ENCODE data around the gene MOGAT2. TPM values are rescaled to one million over a fixed set of nuclear protein-coding genes. Genes with fewer than 3 reads are reported as not detected.
"Not testable (repeated sequence)": the region's sequence is repeated elsewhere in the genome, so short reads cannot be mapped to it uniquely, and the experiment has no call there.

The MOGAT2 gene
- total RNA-seq, result not detected
- 10 to 100 TPM in 1 of 2 donors, under 1 TPM in 1; 0.15 to 13.4 TPM for polyA plus RNA-seq
- long read RNA-seq, donor 1, result 0 reads
- long read RNA-seq, donor 2, result 0 reads

- WGBS, 2 donors, result 65% methylated on average over 13 of the region's 13 CpGs
- Histone ChIP-seq H3K27me3 (ENCODE audit: control insufficient read depth in 1 of 2, insufficient read depth in 2 of 2, low read length in 1 of 2) (no peaks in the 10 kb centered on the region), H3K4me1 (ENCODE audit: control insufficient read depth in 1 of 2, insufficient read depth in 2 of 2, low read length in 2 of 2) (no peaks in the 10 kb centered on the region), H3K36me3 (ENCODE audit: control insufficient read depth in 1 of 2, insufficient read depth in 2 of 2, low read length in 1 of 2) (no peaks in the 10 kb centered on the region), H3K27ac (ENCODE audit: low read depth in 1 of 2, low read length in 2 of 2) (no peak within 1 kb of the TSS), H3K9me3 (ENCODE audit: control insufficient read depth, low read length) (no peaks in the 10 kb centered on the region), H3K4me3 (ENCODE audit: low read length in 2 of 2) (no peak within 1 kb of the TSS)
- DNase-seq, result no peak
- no peak for ATAC-seq (ENCODE audit: low FRiP score)
- intact Hi-C loops (cut with DNase I), result no loop called here
Measured at GRCh38 chr11:75717608-75718418, at the start of gene MOGAT2. MOGAT2 (plus strand) TSS chr11:75717838; CDS start chr11:75717889, 51 bp downstream.

- Histone ChIP-seq H3K36me3 (ENCODE audit: control insufficient read depth in 1 of 2, insufficient read depth in 2 of 2, low read length in 1 of 2) (no peaks in the 10 kb centered on the region), H3K4me3 (ENCODE audit: low read length in 2 of 2) (peak within 1 kb of the TSS; percentile 73 to 84), H3K27ac (ENCODE audit: low read depth in 1 of 2, low read length in 2 of 2) (peak within 1 kb of the TSS in 1 of 2 donors; percentile 12), H3K4me1 (ENCODE audit: control insufficient read depth in 1 of 2, insufficient read depth in 2 of 2, low read length in 2 of 2) (no peaks in the 10 kb centered on the region), H3K27me3 (ENCODE audit: control insufficient read depth in 1 of 2, insufficient read depth in 2 of 2, low read length in 1 of 2) (no peaks in the 10 kb centered on the region), H3K9me3 (ENCODE audit: control insufficient read depth, low read length) (no peaks in the 10 kb centered on the region)
- intact Hi-C loops (cut with DNase I), result loop anchor here (5.0 kb wide), 3 partner anchors 66 to 86 kb away; no protein-coding TSS in a partner anchor
- DNase-seq, result peak; percentile 56 to 80
- 1 to 2% methylated on average over 57 to 72 of the region's 72 CpGs for WGBS, 2 donors
- peak; percentile 44 for ATAC-seq (ENCODE audit: low FRiP score)
Measured at GRCh38 chr11:75668451-75669297, 49.0 kb upstream of the MOGAT2 start, which contains the start of gene MAP6. MAP6 (minus strand) TSS chr11:75669038; CDS start chr11:75668369, 669 bp downstream.

- intact Hi-C loops (cut with DNase I), result no loop called here
- no peak for ATAC-seq (ENCODE audit: low FRiP score)
- H3K36me3 ChIP-seq (ENCODE audit: control insufficient read depth in 1 of 2, insufficient read depth in 2 of 2, low read length in 1 of 2), result no peaks in the 10 kb centered on the region
- no peaks in the 10 kb centered on the region for H3K4me1 ChIP-seq (ENCODE audit: control insufficient read depth in 1 of 2, insufficient read depth in 2 of 2, low read length in 2 of 2)
- no peak overlapping the region for H3K4me3 ChIP-seq (ENCODE audit: low read length in 2 of 2)
- H3K27me3 ChIP-seq (ENCODE audit: control insufficient read depth in 1 of 2, insufficient read depth in 2 of 2, low read length in 1 of 2), result no peaks in the 10 kb centered on the region
- H3K27ac ChIP-seq (ENCODE audit: low read depth in 1 of 2, low read length in 2 of 2), result no peak overlapping the region
- DNase-seq, result no peak
- WGBS, 2 donors, result 91 to 92% methylated on average over 4 of the region's 4 CpGs
- no peaks in the 10 kb centered on the region for H3K9me3 ChIP-seq (ENCODE audit: control insufficient read depth, low read length)
Measured at GRCh38 chr11:75673977-75674582, 43.6 kb upstream of the MOGAT2 start.

DNA sequence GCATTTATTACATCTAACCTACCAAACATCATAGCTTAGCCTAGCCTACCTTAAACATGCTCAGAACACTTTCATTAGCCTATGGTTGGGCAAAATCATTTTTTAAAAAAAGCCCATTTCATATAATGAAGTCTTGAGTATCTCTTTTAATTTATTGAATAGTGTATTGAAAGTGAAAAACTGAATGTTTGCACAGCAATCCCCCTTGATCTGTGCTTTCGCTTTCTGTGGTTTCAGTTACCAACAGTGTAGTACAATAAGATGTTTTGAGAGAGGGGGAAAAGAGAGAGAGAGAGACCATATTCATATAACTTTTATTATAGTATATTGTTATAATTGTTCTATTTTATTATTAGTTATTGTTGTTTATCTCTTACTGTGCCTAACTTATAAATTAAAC lies 40.4 kb upstream of the MOGAT2 start:
- Histone ChIP-seq H3K27me3 (ENCODE audit: control insufficient read depth in 1 of 2, insufficient read depth in 2 of 2, low read length in 1 of 2) (no peaks in the 10 kb centered on the region), H3K36me3 (ENCODE audit: control insufficient read depth in 1 of 2, insufficient read depth in 2 of 2, low read length in 1 of 2) (no peaks in the 10 kb centered on the region), H3K4me1 (ENCODE audit: control insufficient read depth in 1 of 2, insufficient read depth in 2 of 2, low read length in 2 of 2) (no peaks in the 10 kb centered on the region), H3K27ac (ENCODE audit: low read depth in 1 of 2, low read length in 2 of 2) (no peak overlapping the region), H3K9me3 (ENCODE audit: control insufficient read depth, low read length) (no peaks in the 10 kb centered on the region), H3K4me3 (ENCODE audit: low read length in 2 of 2) (no peak overlapping the region)
- 92 to 93% methylated on average over 1 of the region's 1 CpG for WGBS, 2 donors
- DNase-seq (no peak), ATAC-seq (ENCODE audit: low FRiP score) (no peak)
- intact Hi-C loops (cut with DNase I), result no loop called here

DNA sequence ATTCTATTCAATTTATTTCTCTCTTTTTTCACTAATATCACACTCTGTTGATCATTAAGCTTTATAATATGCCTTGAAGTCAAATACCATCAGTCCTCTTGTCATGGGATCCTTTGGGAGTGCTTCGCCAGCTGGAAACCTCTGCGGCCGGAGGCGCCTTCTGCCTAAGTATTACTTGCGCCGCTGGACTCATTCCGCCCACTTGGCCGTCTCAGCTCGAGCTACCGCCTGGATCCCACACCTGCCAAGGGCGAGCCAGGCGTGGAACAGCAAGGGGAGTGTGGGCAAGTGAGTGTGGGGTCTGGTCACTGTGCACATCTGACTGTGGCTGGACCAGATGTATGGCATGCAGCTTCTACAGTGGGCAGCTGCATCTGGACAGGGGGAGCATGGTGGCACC lies 39.7 kb upstream of the MOGAT2 start:
- 75 to 78% methylated on average over 12 of the region's 12 CpGs for WGBS, 2 donors
- H3K4me3 ChIP-seq (ENCODE audit: low read length in 2 of 2), result no peak overlapping the region
- intact Hi-C loops (cut with DNase I), result no loop called here
- H3K27ac ChIP-seq (ENCODE audit: low read depth in 1 of 2, low read length in 2 of 2), result no peak overlapping the region
- DNase-seq (no peak), ATAC-seq (ENCODE audit: low FRiP score) (no peak)
- H3K9me3 ChIP-seq (ENCODE audit: control insufficient read depth, low read length), result no peaks in the 10 kb centered on the region
- H3K36me3 ChIP-seq (ENCODE audit: control insufficient read depth in 1 of 2, insufficient read depth in 2 of 2, low read length in 1 of 2), result no peaks in the 10 kb centered on the region
- no peaks in the 10 kb centered on the region for H3K27me3 ChIP-seq (ENCODE audit: control insufficient read depth in 1 of 2, insufficient read depth in 2 of 2, low read length in 1 of 2)
- no peaks in the 10 kb centered on the region for H3K4me1 ChIP-seq (ENCODE audit: control insufficient read depth in 1 of 2, insufficient read depth in 2 of 2, low read length in 2 of 2)

GRCh38 chr11:75678620-75679259 lies 38.9 kb upstream of the MOGAT2 start:
- H3K27ac ChIP-seq (ENCODE audit: low read depth in 1 of 2, low read length in 2 of 2), result no peak overlapping the region
- H3K36me3 ChIP-seq (ENCODE audit: control insufficient read depth in 1 of 2, insufficient read depth in 2 of 2, low read length in 1 of 2), result no peaks in the 10 kb centered on the region
- intact Hi-C loops (cut with DNase I), result no loop called here
- no peak for DNase-seq
- no peak for ATAC-seq (ENCODE audit: low FRiP score)
- no peaks in the 10 kb centered on the region for H3K4me1 ChIP-seq (ENCODE audit: control insufficient read depth in 1 of 2, insufficient read depth in 2 of 2, low read length in 2 of 2)
- WGBS, 2 donors, result 71 to 75% methylated on average over 17 of the region's 17 CpGs
- no peaks in the 10 kb centered on the region for H3K9me3 ChIP-seq (ENCODE audit: control insufficient read depth, low read length)
- H3K4me3 ChIP-seq (ENCODE audit: low read length in 2 of 2), result no peak overlapping the region
- no peaks in the 10 kb centered on the region for H3K27me3 ChIP-seq (ENCODE audit: control insufficient read depth in 1 of 2, insufficient read depth in 2 of 2, low read length in 1 of 2)

DNA sequence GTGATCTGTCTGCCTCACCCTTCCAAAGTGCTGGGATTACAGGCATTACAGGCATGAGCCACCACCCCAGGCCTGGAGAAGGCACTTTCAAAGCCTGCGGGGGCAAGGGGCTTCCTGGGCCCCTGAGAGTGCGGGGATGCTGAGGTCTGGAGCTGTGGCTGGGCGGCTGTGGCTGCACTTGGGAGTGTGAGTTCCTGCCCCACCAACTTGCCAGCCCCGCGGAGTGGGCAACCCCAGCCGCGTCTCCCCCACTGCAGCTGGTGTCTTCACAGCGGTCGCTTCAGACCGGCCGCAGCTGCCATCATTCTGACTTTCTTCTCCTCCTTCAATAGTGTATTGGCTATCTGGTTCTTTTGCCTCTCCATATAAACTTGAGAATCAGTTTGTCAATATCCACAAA lies 38.1 kb upstream of the MOGAT2 start:
- H3K36me3 ChIP-seq (ENCODE audit: control insufficient read depth in 1 of 2, insufficient read depth in 2 of 2, low read length in 1 of 2), result no peaks in the 10 kb centered on the region
- no peaks in the 10 kb centered on the region for H3K27me3 ChIP-seq (ENCODE audit: control insufficient read depth in 1 of 2, insufficient read depth in 2 of 2, low read length in 1 of 2)
- no peak for ATAC-seq (ENCODE audit: low FRiP score)
- H3K4me3 ChIP-seq (ENCODE audit: low read length in 2 of 2), result no peak overlapping the region
- intact Hi-C loops (cut with DNase I), result no loop called here
- WGBS, 2 donors, result 84 to 88% methylated on average over 11 of the region's 11 CpGs
- no peaks in the 10 kb centered on the region for H3K9me3 ChIP-seq (ENCODE audit: control insufficient read depth, low read length)
- DNase-seq, result no peak
- no peaks in the 10 kb centered on the region for H3K4me1 ChIP-seq (ENCODE audit: control insufficient read depth in 1 of 2, insufficient read depth in 2 of 2, low read length in 2 of 2)
- no peak overlapping the region for H3K27ac ChIP-seq (ENCODE audit: low read depth in 1 of 2, low read length in 2 of 2)

GRCh38 chr11:75683856-75684255 lies 33.8 kb upstream of the MOGAT2 start:
- WGBS, 2 donors, result 92 to 94% methylated on average over 1 of the region's 1 CpG
- not testable (repeated sequence) for ATAC-seq (ENCODE audit: low FRiP score); H3K9me3 ChIP-seq (ENCODE audit: control insufficient read depth, low read length)

More at GRCh38 chr11:75683856-75684255, 33.8 kb upstream of the MOGAT2 start:
- H3K4me1 ChIP-seq (ENCODE audit: control insufficient read depth in 1 of 2, insufficient read depth in 2 of 2, low read length in 2 of 2); H3K4me3 ChIP-seq (ENCODE audit: low read length in 2 of 2); H3K36me3 ChIP-seq (ENCODE audit: control insufficient read depth in 1 of 2, insufficient read depth in 2 of 2, low read length in 1 of 2); intact Hi-C loops (cut with DNase I); H3K27me3 ChIP-seq (ENCODE audit: control insufficient read depth in 1 of 2, insufficient read depth in 2 of 2, low read length in 1 of 2); H3K27ac ChIP-seq (ENCODE audit: low read depth in 1 of 2, low read length in 2 of 2); DNase-seq: not testable (repeated sequence)

Data from aorta (tissue), 5 donors.